Esophagus (tissue), 2 donors: Measurements from ENCODE around the gene ELANE. TPM values are rescaled to one million over a fixed set of nuclear protein-coding genes. Genes with fewer than 3 reads are reported as not detected.
"Not testable (repeated sequence)": the region's sequence is repeated elsewhere in the genome, so short reads cannot be mapped to it uniquely, and the experiment has no call there.

ENCODE experiments used
- H3K27ac ChIP-seq, 2 donors: one replicate each; pipeline ENCODE4 v1.5.1; 2013; ENCODE audit warnings: low read depth in 2 of 2, mild to moderate bottlenecking in 2 of 2, inconsistent platforms in 1 of 2, low read length in 1 of 2, moderate library complexity in 1 of 2
- H3K27me3 ChIP-seq, 2 donors: one replicate each; pipeline ENCODE4 v1.6.1; 2013; ENCODE audit warnings: low read length in 2 of 2, control low read depth in 1 of 2, mild to moderate bottlenecking in 1 of 2; ENCODE audit not compliant: insufficient read depth in 2 of 2, control insufficient read depth in 1 of 2
- H3K36me3 ChIP-seq, 2 donors: one replicate each; pipeline ENCODE4 v1.6.1; 2013; ENCODE audit warnings: low read length in 1 of 2; ENCODE audit not compliant: control insufficient read depth in 2 of 2, insufficient read depth in 2 of 2
- H3K4me1 ChIP-seq, 2 donors: one replicate each; pipeline ENCODE4 v1.6.1; 2013; ENCODE audit warnings: low read length in 1 of 2; ENCODE audit not compliant: control insufficient read depth in 2 of 2, insufficient read depth in 2 of 2
- H3K4me3 ChIP-seq, 2 donors: one replicate each; pipeline ENCODE4 v1.5.1; 2013; ENCODE audit warnings: low read length in 2 of 2, mild to moderate bottlenecking in 2 of 2, low read depth in 1 of 2, moderate library complexity in 1 of 2
- H3K9me3 ChIP-seq, 2 donors: one replicate each; pipeline ENCODE4 v1.6.1; 2013; ENCODE audit warnings: mild to moderate bottlenecking in 2 of 2, low read depth in 1 of 2, low read length in 1 of 2, moderate library complexity in 1 of 2; ENCODE audit not compliant: control insufficient read depth in 2 of 2, insufficient read depth in 1 of 2
- WGBS, 2 donors: extraction: QIAGEN DNeasy Blood & Tissue Kit; methylation state at CpG; one replicate each; pipeline ENCODE4 v1.1.7; 2013; 5-methylcytosine and 5-hydroxymethylcytosine counted together
- polyA plus RNA-seq, 2 donors: library from polyadenylated mRNA; stranded (reverse); fragments of 200-250 nt; gene quantifications; one replicate each; pipeline ENCODE4 v1.2.3, GENCODE V29; 2013
- donor health status: healthy with polysubstance abuse.
- donor health status: Bipolar disorder and iron deficiency.

Gene ELANE
- polyA plus RNA-seq, 2 donors = 0.24 to 0.68 TPM

DNA sequence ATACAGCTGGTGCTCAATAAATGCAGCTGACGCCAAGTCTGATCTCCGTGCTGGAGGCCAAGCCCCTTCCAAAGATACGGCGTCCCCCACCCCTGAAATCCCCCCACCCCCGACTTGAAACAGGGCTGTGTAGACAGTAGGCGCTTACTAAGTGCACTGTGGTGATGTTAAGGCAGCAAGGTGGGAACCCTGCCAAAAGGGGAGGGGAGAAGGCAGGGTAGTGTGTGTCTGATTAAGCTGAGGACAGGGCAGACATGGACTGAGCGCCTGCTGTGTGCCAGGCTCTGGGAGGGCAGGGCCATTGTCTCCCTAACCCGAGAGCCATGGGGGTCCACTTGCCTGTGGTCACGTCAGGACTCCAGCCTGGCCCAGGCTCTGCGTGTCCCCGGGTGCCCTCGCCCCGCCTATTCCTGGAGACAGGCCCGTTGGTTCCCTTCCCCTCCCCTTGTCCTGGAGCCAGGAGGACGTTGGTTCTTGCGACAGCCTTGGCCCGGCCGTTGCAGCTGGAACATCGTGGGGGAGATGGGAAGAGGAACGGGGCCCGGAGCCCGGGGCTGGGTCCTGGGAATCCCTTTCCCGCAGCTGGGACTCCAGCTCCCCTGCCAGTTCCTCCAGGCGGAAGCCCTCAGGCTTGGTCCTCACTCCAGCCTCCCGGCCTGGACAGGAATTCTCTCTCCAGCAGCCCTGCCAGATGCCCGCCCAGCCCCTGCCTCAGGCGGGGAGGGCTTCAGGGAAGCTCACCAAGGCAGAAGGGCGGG lies 1.7 kb upstream of the ELANE start:
- H3K27ac ChIP-seq = peak overlapping the region; percentile 53 to 73
- H3K4me3 ChIP-seq = no peak overlapping the region
- WGBS, 2 donors = 17% methylated on average over 26 to 28 of the region's 28 CpGs
- H3K27me3 ChIP-seq = peaks cover 0 to 10% of the 10 kb centered on the region in 2 donors
- no peaks in the 10 kb centered on the region for H3K36me3 ChIP-seq
- H3K9me3 ChIP-seq = no peaks in the 10 kb centered on the region
- peaks cover 0 to 6% of the 10 kb centered on the region in 2 donors for H3K4me1 ChIP-seq

DNA sequence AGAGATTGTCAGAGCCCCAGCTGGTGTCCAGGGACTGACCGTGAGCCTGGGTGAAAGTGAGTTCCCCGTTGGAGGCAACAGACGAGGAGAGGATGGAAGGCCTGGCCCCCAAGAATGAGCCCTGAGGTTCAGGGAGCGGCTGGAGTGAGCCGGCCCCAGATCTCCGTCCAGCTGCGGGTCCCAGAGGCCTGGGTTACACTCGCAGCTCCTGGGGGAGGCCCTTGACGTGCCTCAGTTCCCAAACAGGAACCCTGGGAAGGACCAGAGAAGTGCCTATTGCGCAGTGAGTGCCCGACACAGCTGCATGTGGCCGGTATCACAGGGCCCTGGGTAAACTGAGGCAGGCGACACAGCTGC lies 1.1 kb upstream of the ELANE start:
- 37 to 38% methylated on average over 13 of the region's 13 CpGs for WGBS, 2 donors
- Histone ChIP-seq H3K36me3 (no peaks in the 10 kb centered on the region), H3K27me3 (peaks cover 0 to 10% of the 10 kb centered on the region in 2 donors), H3K4me1 (peaks cover 0 to 6% of the 10 kb centered on the region in 2 donors), H3K9me3 (no peaks in the 10 kb centered on the region), H3K27ac (peak overlapping the region; percentile 53 to 73), H3K4me3 (no peak overlapping the region)

- Histone ChIP-seq H3K4me3 (no peak overlapping the region), H3K27me3 (peaks cover 0 to 5% of the 10 kb centered on the region in 2 donors), H3K36me3 (no peaks in the 10 kb centered on the region), H3K4me1 (peaks cover 0 to 4% of the 10 kb centered on the region in 2 donors), H3K27ac (no peak overlapping the region), H3K9me3 (no peaks in the 10 kb centered on the region)
- 25 to 29% methylated on average over 56 to 67 of the region's 67 CpGs for WGBS, 2 donors
Observed at GRCh38 chr19:853014-853585, 997 bp downstream of the ELANE start.

GRCh38 chr19:853614-854220 lies 1.6 kb downstream of the ELANE start:
- 70 to 78% methylated on average over 10 to 13 of the region's 17 CpGs for WGBS, 2 donors
- H3K27ac ChIP-seq, H3K4me3 ChIP-seq, H3K27me3 ChIP-seq, H3K36me3 ChIP-seq, H3K9me3 ChIP-seq, H3K4me1 ChIP-seq: not testable (repeated sequence)

DNA sequence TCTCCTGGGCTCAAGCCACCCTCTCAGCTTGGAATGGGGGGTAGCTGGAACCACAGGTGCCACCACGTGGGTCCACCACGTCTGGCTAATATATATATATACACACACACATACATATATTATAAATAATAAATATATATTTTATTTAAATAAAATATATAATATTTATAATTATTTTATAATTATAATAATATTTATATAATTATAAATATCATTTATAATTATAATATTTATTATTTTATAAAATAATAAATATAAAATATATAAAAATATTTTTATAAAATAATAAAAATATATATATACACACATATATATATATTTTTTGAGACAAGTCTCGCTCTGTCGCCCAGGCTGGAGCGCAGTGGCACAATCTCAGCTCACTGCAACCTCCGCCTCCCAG lies 2.4 kb downstream of the ELANE start:
- Histone ChIP-seq H3K27me3 (peaks cover 0 to 4% of the 10 kb centered on the region in 2 donors), H3K36me3 (no peaks in the 10 kb centered on the region), H3K9me3 (no peaks in the 10 kb centered on the region), H3K27ac (no peak overlapping the region), H3K4me3 (no peak overlapping the region), H3K4me1 (peaks cover 0 to 4% of the 10 kb centered on the region in 2 donors)
- WGBS, 2 donors = 71 to 73% methylated on average over 6 of the region's 6 CpGs

DNA sequence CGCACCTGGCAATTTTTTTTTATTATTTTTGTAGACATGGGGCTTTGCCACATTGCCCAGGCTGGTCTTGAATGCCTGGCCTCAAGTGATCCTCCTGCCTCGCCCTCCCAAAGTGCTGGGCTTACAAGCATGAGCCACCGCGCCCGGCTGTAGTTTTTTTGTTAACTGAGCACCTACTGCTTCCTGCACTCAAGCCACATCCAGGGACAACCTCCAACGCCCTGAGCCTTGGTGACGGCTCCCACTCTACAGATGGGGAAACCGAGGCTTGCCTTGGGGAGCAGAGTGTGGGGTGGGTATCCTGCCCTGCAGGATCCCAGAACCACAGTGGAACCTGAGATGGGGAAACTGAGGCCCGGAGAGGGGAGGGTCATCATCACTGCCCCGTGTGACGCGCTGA lies 3.0 kb downstream of the ELANE start:
- Histone ChIP-seq H3K27me3 (peaks cover 0 to 4% of the 10 kb centered on the region in 2 donors), H3K9me3 (no peaks in the 10 kb centered on the region), H3K4me1 (peaks cover 0 to 4% of the 10 kb centered on the region in 2 donors), H3K4me3 (no peak overlapping the region), H3K27ac (no peak overlapping the region), H3K36me3 (no peaks in the 10 kb centered on the region)
- 84 to 85% methylated on average over 12 of the region's 12 CpGs for WGBS, 2 donors

GRCh38 chr19:855566-856120 lies 3.5 kb downstream of the ELANE start:
- Histone ChIP-seq H3K4me3 (no peak overlapping the region), H3K27ac (no peak overlapping the region), H3K9me3 (no peaks in the 10 kb centered on the region), H3K4me1 (peaks cover 0 to 3% of the 10 kb centered on the region in 2 donors), H3K36me3 (no peaks in the 10 kb centered on the region), H3K27me3 (peaks cover 0 to 4% of the 10 kb centered on the region in 2 donors)
- 73 to 74% methylated on average over 35 to 40 of the region's 40 CpGs for WGBS, 2 donors

GRCh38 chr19:858284-858683 lies 6.2 kb downstream of the ELANE start:
- no peak overlapping the region for H3K4me3 ChIP-seq
- H3K36me3 ChIP-seq = no peaks in the 10 kb centered on the region
- no peaks in the 10 kb centered on the region for H3K9me3 ChIP-seq
- 76 to 83% methylated on average over 9 of the region's 9 CpGs for WGBS, 2 donors
- peaks cover 0 to 8% of the 10 kb centered on the region in 2 donors for H3K4me1 ChIP-seq
- no peaks in the 10 kb centered on the region for H3K27me3 ChIP-seq
- H3K27ac ChIP-seq = no peak overlapping the region

- no peaks in the 10 kb centered on the region for H3K9me3 ChIP-seq
- 38 to 39% methylated on average over 23 to 24 of the region's 24 CpGs for WGBS, 2 donors
- H3K27me3 ChIP-seq = no peaks in the 10 kb centered on the region
- peak within 1 kb of the TSS; percentile 42 to 51 for H3K4me3 ChIP-seq
- H3K27ac ChIP-seq = peak within 1 kb of the TSS; percentile 43 to 72
- H3K4me1 ChIP-seq = peaks cover 0 to 8% of the 10 kb centered on the region in 2 donors
- no peaks in the 10 kb centered on the region for H3K36me3 ChIP-seq
Observed at GRCh38 chr19:858868-859843, 7.1 kb downstream of the ELANE start, which contains the start of gene CFD. CFD (plus strand) TSS chr19:859664; CDS start chr19:859690, 26 bp downstream.
